Measurements from ENCODE around the gene CYP4F8.
"Not testable (repeated sequence)": the region's sequence is repeated elsewhere in the genome, so short reads cannot be mapped to it uniquely, and the experiment has no call there.

CYP4F8 gene

GRCh38 chr19:15642807-15643206 lies 27.8 kb downstream of the CYP4F8 start:
- in situ Hi-C loops (cut with HindIII; ENCODE audit: low sequenced_read_pairs) = loop anchor here (5.0 kb wide), 1 partner anchor 44 kb away; no protein-coding TSS in a partner anchor

GRCh38 chr19:15643387-15643786 lies 28.4 kb downstream of the CYP4F8 start:
- in situ Hi-C loops (cut with HindIII; ENCODE audit: low sequenced_read_pairs) = loop anchor here (5.0 kb wide), 1 partner anchor 44 kb away; no protein-coding TSS in a partner anchor

- in situ Hi-C loops (cut with HindIII; ENCODE audit: low sequenced_read_pairs) = loop anchor here (5.0 kb wide), 1 partner anchor 43 kb away; no protein-coding TSS in a partner anchor
These were observed 29.2 kb downstream of the CYP4F8 start for GRCh38 chr19:15644066-15644741.

GRCh38 chr19:15644816-15645215 lies 29.8 kb downstream of the CYP4F8 start:
- in situ Hi-C loops (cut with HindIII; ENCODE audit: low sequenced_read_pairs) = loop anchor here (5.0 kb wide), 1 partner anchor 42 kb away; no protein-coding TSS in a partner anchor

GRCh38 chr19:15649526-15649925 lies 34.5 kb downstream of the CYP4F8 start:
- in situ Hi-C loops (cut with HindIII; ENCODE audit: low sequenced_read_pairs) = no loop called here

- in situ Hi-C loops (cut with HindIII; ENCODE audit: low sequenced_read_pairs) = not testable (repeated sequence)
These were observed 35.1 kb downstream of the CYP4F8 start for GRCh38 chr19:15650123-15650522.

- in situ Hi-C loops (cut with HindIII; ENCODE audit: low sequenced_read_pairs) = no loop called here
These were observed 36.8 kb downstream of the CYP4F8 start for GRCh38 chr19:15651791-15652190.

- in situ Hi-C loops (cut with HindIII; ENCODE audit: low sequenced_read_pairs) = no loop called here
These were observed 37.7 kb downstream of the CYP4F8 start for GRCh38 chr19:15652559-15653278.

GRCh38 chr19:15656467-15656866 lies 41.4 kb downstream of the CYP4F8 start:
- in situ Hi-C loops (cut with HindIII; ENCODE audit: low sequenced_read_pairs) = no loop called here

GRCh38 chr19:15663247-15663646 lies 48.2 kb downstream of the CYP4F8 start:
- in situ Hi-C loops (cut with HindIII; ENCODE audit: low sequenced_read_pairs) = no loop called here

- in situ Hi-C loops (cut with HindIII; ENCODE audit: low sequenced_read_pairs) = no loop called here
These were observed 51.2 kb downstream of the CYP4F8 start for GRCh38 chr19:15666186-15666585.

GRCh38 chr19:15666883-15667282 lies 51.9 kb downstream of the CYP4F8 start:
- in situ Hi-C loops (cut with HindIII; ENCODE audit: low sequenced_read_pairs) = no loop called here

- in situ Hi-C loops (cut with HindIII; ENCODE audit: low sequenced_read_pairs) = no loop called here
These were observed 54.4 kb downstream of the CYP4F8 start for GRCh38 chr19:15669440-15669839.

GRCh38 chr19:15669891-15670290 lies 54.9 kb downstream of the CYP4F8 start:
- in situ Hi-C loops (cut with HindIII; ENCODE audit: low sequenced_read_pairs) = no loop called here

- in situ Hi-C loops (cut with HindIII; ENCODE audit: low sequenced_read_pairs) = no loop called here
These were observed 56.3 kb downstream of the CYP4F8 start for GRCh38 chr19:15671237-15671821.

GRCh38 chr19:15671891-15672579 lies 57.0 kb downstream of the CYP4F8 start:
- in situ Hi-C loops (cut with HindIII; ENCODE audit: low sequenced_read_pairs) = no loop called here

- in situ Hi-C loops (cut with HindIII; ENCODE audit: low sequenced_read_pairs) = no loop called here
These were observed 57.7 kb downstream of the CYP4F8 start, which contains the start of gene CYP4F12 for GRCh38 chr19:15672580-15673175. TSS of gene CYP4F12 (plus strand) at chr19:15673087. CDS start at chr19:15673530, 443 bp downstream.

- in situ Hi-C loops (cut with HindIII; ENCODE audit: low sequenced_read_pairs) = no loop called here
These were observed 58.2 kb downstream of the CYP4F8 start for GRCh38 chr19:15673176-15673654.

GRCh38 chr19:15675560-15675959 lies 60.5 kb downstream of the CYP4F8 start:
- in situ Hi-C loops (cut with HindIII; ENCODE audit: low sequenced_read_pairs) = no loop called here

- in situ Hi-C loops (cut with HindIII; ENCODE audit: low sequenced_read_pairs) = no loop called here
These were observed 64.1 kb downstream of the CYP4F8 start for GRCh38 chr19:15679089-15679488.

Measured in DLD1 (cell line).